ENCODE results near the gene MIEF1.

DNA sequence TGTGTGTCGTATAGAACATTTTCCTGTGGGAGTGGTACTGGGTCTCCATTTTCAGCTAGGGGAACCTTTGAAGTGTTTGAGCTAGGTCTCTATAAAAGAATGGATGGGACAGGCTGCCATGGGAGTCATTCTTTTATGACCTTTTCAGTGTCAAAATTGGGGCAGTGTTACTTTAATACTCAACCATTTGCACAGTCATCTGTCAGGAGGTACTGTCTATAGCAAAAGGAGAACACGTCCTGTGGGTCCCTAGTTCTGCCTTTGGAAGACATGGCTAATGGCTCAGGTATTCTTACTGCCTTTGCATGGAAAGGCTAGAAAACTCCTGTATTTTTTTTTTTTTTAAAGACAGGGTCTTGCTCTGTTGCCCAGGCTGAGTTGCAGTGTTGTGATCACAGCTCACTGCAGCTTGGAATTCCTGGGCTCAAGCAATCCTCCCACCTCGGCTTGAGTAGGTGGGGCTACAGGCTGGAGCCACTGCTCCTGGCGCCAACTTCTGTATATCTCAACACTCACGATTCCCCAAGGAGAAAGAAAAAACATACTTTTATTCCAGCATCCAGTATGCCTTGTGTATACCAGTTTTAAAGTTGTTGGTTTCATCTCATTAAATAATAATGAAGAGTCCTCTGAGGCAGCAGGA lies 16.2 kb downstream of the MIEF1 start:
- TF ChIP-seq EP300 (IDR thresholded peaks at IDR 0.05), result no peak
- TF ChIP-seq POLR2A (IDR thresholded peaks at IDR 0.05), result no peak
- TF ChIP-seq, protein P1, sequence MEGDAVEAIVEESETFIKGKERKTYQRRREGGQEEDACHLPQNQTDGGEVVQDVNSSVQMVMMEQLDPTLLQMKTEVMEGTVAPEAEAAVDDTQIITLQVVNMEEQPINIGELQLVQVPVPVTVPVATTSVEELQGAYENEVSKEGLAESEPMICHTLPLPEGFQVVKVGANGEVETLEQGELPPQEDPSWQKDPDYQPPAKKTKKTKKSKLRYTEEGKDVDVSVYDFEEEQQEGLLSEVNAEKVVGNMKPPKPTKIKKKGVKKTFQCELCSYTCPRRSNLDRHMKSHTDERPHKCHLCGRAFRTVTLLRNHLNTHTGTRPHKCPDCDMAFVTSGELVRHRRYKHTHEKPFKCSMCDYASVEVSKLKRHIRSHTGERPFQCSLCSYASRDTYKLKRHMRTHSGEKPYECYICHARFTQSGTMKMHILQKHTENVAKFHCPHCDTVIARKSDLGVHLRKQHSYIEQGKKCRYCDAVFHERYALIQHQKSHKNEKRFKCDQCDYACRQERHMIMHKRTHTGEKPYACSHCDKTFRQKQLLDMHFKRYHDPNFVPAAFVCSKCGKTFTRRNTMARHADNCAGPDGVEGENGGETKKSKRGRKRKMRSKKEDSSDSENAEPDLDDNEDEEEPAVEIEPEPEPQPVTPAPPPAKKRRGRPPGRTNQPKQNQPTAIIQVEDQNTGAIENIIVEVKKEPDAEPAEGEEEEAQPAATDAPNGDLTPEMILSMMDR (IDR thresholded peaks at IDR 0.05), result no peak
- no peak for TF ChIP-seq POLR2AphosphoS5 (IDR thresholded peaks at IDR 0.05)

Data from stomach (tissue), 4 donors.